ENCODE measurements around the gene BPIFB3.

DNA sequence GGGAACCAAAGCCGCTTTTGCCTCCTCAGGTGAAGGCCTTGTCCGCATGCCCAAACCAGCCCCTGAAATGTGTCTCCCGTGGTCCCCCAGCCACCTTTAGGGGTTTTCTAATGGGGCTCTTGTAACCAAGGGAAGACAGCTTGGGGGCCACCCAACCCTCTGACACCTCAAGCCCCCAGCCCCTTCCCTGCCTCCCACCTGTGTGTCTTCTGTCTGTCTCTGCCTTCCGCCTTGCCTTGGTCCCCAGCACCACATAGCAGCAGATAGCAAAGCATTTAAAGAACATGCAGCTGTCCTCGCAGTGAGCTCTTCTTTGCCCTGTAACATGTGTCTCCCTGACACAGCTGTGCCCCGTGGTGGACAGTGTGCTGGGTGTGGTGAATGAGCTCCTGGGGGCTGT is 9.6 kb downstream of the BPIFB3 start:
- TF ChIP-seq POLR2A (IDR thresholded peaks at IDR 0.05; ENCODE audit: low read depth, low read length) (no peak), CTCF (conservative IDR thresholded peaks at IDR 0.05; ENCODE audit: low read depth, low read length) (no peak), MAFK (IDR thresholded peaks at IDR 0.05; ENCODE audit: low read depth, low read length) (no peak), MXI1 (IDR thresholded peaks at IDR 0.05; ENCODE audit: borderline replicate concordance, low read depth, low read length) (no peak), CEBPB (IDR thresholded peaks at IDR 0.05; ENCODE audit: low read depth, low read length) (no peak), RFX5 (IDR thresholded peaks at IDR 0.05; ENCODE audit: low read depth, low read length) (no peak)

All from IMR-90 (cell line).